K562 (cell line): Measurements from ENCODE around the gene DPY19L3.

Experiments
- ATF2 ChIP-seq: sonication (generic); formaldehyde crosslinking; IDR thresholded peaks from 2 replicates; pipeline ENCODE4 v1.8.1; 2022; ENCODE audit warnings: missing genetic modification reagents
- CTCF ChIP-seq, 3 experiments: IDR thresholded peaks in 2 of 3; conservative IDR thresholded peaks in 1 of 3; 2 replicates each; pipeline ENCODE4 v1.5.1; 2011 to 2012; ENCODE audit warnings: low read length in 3 of 3, mild to moderate bottlenecking in 3 of 3, control low read depth in 2 of 3, improper control_type of control experiment in 1 of 3, inconsistent platforms in 1 of 3, low read depth in 1 of 3, mixed read lengths in 1 of 3, moderate library complexity in 1 of 3; ENCODE audit not compliant: insufficient read depth in 2 of 3
- HDAC1 ChIP-seq, 2 experiments: fragments of 450-650 bp; IDR thresholded peaks; 2 replicates each; pipeline ENCODE4 v1.6.1; 2016 to 2017; ENCODE audit warnings: inconsistent platforms in 1 of 2, mild to moderate bottlenecking in 1 of 2, moderate library complexity in 1 of 2
- PHB2 ChIP-seq: fragments of 450-650 bp; IDR thresholded peaks from 2 replicates; pipeline ENCODE4 v1.6.1; 2017; ENCODE audit warnings: low read depth
- ZNF384 ChIP-seq: IDR thresholded peaks from 2 replicates; pipeline ENCODE4 v1.6.1; 2012; ENCODE audit warnings: low read depth, low read length, improper control_type of control experiment

- TF ChIP-seq ZNF384 (no peak), PHB2 (no peak), CTCF (IDR thresholded peaks at IDR 0.05 in 2 of 3, conservative IDR thresholded peaks at IDR 0.05 in 1 of 3; ENCODE audit: insufficient read depth in 2 of 3, low read depth in 1 of 3, low read length in 3 of 3) (no peak), HDAC1 (IDR thresholded peaks at IDR 0.05) (no peak), ATF2 (CRISPR knock-in tag) (no peak)
Measured at GRCh38 chr19:32359581-32359980, 46.0 kb upstream of the DPY19L3 start.
